Measurements from ENCODE around the gene C14orf132. TPM values are rescaled to one million over a fixed set of nuclear protein-coding genes. Genes with fewer than 3 reads are reported as not detected.

C14orf132 gene
- total and polyA plus RNA-seq, 2 donors, result 1.7 to 4.3 TPM

GRCh38 chr14:96138241-96138640 is 99.1 kb downstream of the C14orf132 start:
- no peaks in the 10 kb centered on the region for H3K36me3 ChIP-seq (ENCODE audit: control insufficient read depth in 2 of 2, insufficient read depth in 2 of 2, low read length in 1 of 2)
- 96% methylated on average over 1 of the region's 1 CpG for WGBS

GRCh38 chr14:96139169-96139568 is 100.0 kb downstream of the C14orf132 start:
- WGBS, result 75% methylated on average over 1 of the region's 1 CpG
- Histone ChIP-seq H3K27ac (ENCODE audit: low read depth in 1 of 2, low read length in 1 of 2) (no peak overlapping the region), H3K36me3 (ENCODE audit: control insufficient read depth in 2 of 2, insufficient read depth in 2 of 2, low read length in 1 of 2) (no peaks in the 10 kb centered on the region), H3K9me3 (ENCODE audit: control insufficient read depth in 2 of 2, insufficient read depth in 1 of 2, low read length in 1 of 2) (no peaks in the 10 kb centered on the region), H3K27me3 (ENCODE audit: control insufficient read depth in 2 of 2, insufficient read depth in 1 of 2, low read length in 1 of 2) (no peaks in the 10 kb centered on the region), H3K4me3 (ENCODE audit: low read length in 2 of 2) (no peak overlapping the region), H3K4me1 (ENCODE audit: control insufficient read depth in 2 of 2, insufficient read depth in 2 of 2, low read length in 2 of 2) (no peaks in the 10 kb centered on the region)
- no peak for DNase-seq (ENCODE audit: low read depth in 6 of 9, low spot score in 9 of 9)

More at GRCh38 chr14:96138241-96138640, 99.1 kb downstream of the C14orf132 start:
- no peak overlapping the region for H3K27ac ChIP-seq (ENCODE audit: low read depth in 1 of 2, low read length in 1 of 2)
- no peak overlapping the region for H3K4me3 ChIP-seq (ENCODE audit: low read length in 2 of 2)
- H3K4me1 ChIP-seq (ENCODE audit: control insufficient read depth in 2 of 2, insufficient read depth in 2 of 2, low read length in 2 of 2), result no peaks in the 10 kb centered on the region
- H3K27me3 ChIP-seq (ENCODE audit: control insufficient read depth in 2 of 2, insufficient read depth in 1 of 2, low read length in 1 of 2), result no peaks in the 10 kb centered on the region
- DNase-seq (ENCODE audit: low read depth in 6 of 9, low spot score in 9 of 9), result no peak
- no peaks in the 10 kb centered on the region for H3K9me3 ChIP-seq (ENCODE audit: control insufficient read depth in 2 of 2, insufficient read depth in 1 of 2, low read length in 1 of 2)

- 93% methylated on average over 2 of the region's 2 CpGs for WGBS
- Histone ChIP-seq H3K36me3 (ENCODE audit: control insufficient read depth in 2 of 2, insufficient read depth in 2 of 2, low read length in 1 of 2) (no peaks in the 10 kb centered on the region), H3K4me3 (ENCODE audit: low read length in 2 of 2) (no peak overlapping the region), H3K4me1 (ENCODE audit: control insufficient read depth in 2 of 2, insufficient read depth in 2 of 2, low read length in 2 of 2) (no peaks in the 10 kb centered on the region), H3K9me3 (ENCODE audit: control insufficient read depth in 2 of 2, insufficient read depth in 1 of 2, low read length in 1 of 2) (no peaks in the 10 kb centered on the region), H3K27ac (ENCODE audit: low read depth in 1 of 2, low read length in 1 of 2) (no peak overlapping the region), H3K27me3 (ENCODE audit: control insufficient read depth in 2 of 2, insufficient read depth in 1 of 2, low read length in 1 of 2) (no peaks in the 10 kb centered on the region)
- DNase-seq (ENCODE audit: low read depth in 6 of 9, low spot score in 9 of 9), result no peak
These were observed 100.7 kb downstream of the C14orf132 start for GRCh38 chr14:96139879-96140278.

- no peak for DNase-seq (ENCODE audit: low read depth in 6 of 9, low spot score in 9 of 9)
- no peak overlapping the region for H3K4me3 ChIP-seq (ENCODE audit: low read length in 2 of 2)
- H3K36me3 ChIP-seq (ENCODE audit: control insufficient read depth in 2 of 2, insufficient read depth in 2 of 2, low read length in 1 of 2), result no peaks in the 10 kb centered on the region
- WGBS, result 88% methylated on average over 5 of the region's 5 CpGs
- H3K4me1 ChIP-seq (ENCODE audit: control insufficient read depth in 2 of 2, insufficient read depth in 2 of 2, low read length in 2 of 2), result no peaks in the 10 kb centered on the region
- no peaks in the 10 kb centered on the region for H3K27me3 ChIP-seq (ENCODE audit: control insufficient read depth in 2 of 2, insufficient read depth in 1 of 2, low read length in 1 of 2)
- no peaks in the 10 kb centered on the region for H3K9me3 ChIP-seq (ENCODE audit: control insufficient read depth in 2 of 2, insufficient read depth in 1 of 2, low read length in 1 of 2)
- H3K27ac ChIP-seq (ENCODE audit: low read depth in 1 of 2, low read length in 1 of 2), result no peak overlapping the region
These were observed 101.8 kb downstream of the C14orf132 start for GRCh38 chr14:96140952-96141351.

Other genes starting within 250 kb of the C14orf132 start
- gene TUNAR, start 162.5 kb upstream of the C14orf132 start, total RNA-seq, result 0.09 TPM
- gene TUNAR, start 162.5 kb upstream of the C14orf132 start, polyA plus RNA-seq, result 0.18 TPM
- gene BDKRB2, start 165.5 kb downstream of the C14orf132 start, total RNA-seq, result 1.7 TPM
- gene BDKRB2, start 165.5 kb downstream of the C14orf132 start, polyA plus RNA-seq, result 1.1 TPM
- 0.05 TPM for gene BDKRB1, start 216.8 kb downstream of the C14orf132 start, total RNA-seq
- gene BDKRB1, start 216.8 kb downstream of the C14orf132 start, polyA plus RNA-seq, result 0.62 TPM

Measured in thymus (tissue), 11 donors.